Large intestine (tissue), 3 donors: Measurements from ENCODE around the gene CALCB. TPM values are rescaled to one million over a fixed set of nuclear protein-coding genes. Genes with fewer than 3 reads are reported as not detected.

Experiments
- DNase-seq, 2 donors: peaks; one replicate each; pipeline versions ENCODE4 v3.0.0 to v3.0.0-alpha.2; 2013
- H3K27ac ChIP-seq: one replicate; pipeline ENCODE4 v1.5.1; 2013; ENCODE audit warnings: low read length
- H3K27me3 ChIP-seq: 2 replicates; pipeline ENCODE4 v1.6.1; 2013; ENCODE audit warnings: low read length; ENCODE audit not compliant: control insufficient read depth, insufficient read depth
- H3K36me3 ChIP-seq: 2 replicates; pipeline ENCODE4 v1.6.1; 2013; ENCODE audit warnings: low read length; ENCODE audit not compliant: control insufficient read depth, insufficient read depth
- H3K4me1 ChIP-seq: one replicate; pipeline ENCODE4 v1.6.1; 2013; ENCODE audit warnings: low read length; ENCODE audit not compliant: control insufficient read depth, insufficient read depth
- H3K4me3 ChIP-seq: one replicate; pipeline ENCODE4 v1.5.1; 2013; ENCODE audit warnings: low read length
- H3K9me3 ChIP-seq: one replicate; pipeline ENCODE4 v1.6.1; 2013; ENCODE audit warnings: mild to moderate bottlenecking, low read depth, low read length, moderate library complexity; ENCODE audit not compliant: control insufficient read depth
- WGBS: methylation state at CpG from one replicate; pipeline ENCODE4 v1.1.5; 2013; ENCODE audit warnings: low lambda C conversion rate; ENCODE audit not compliant: insufficient coverage; 5-methylcytosine and 5-hydroxymethylcytosine counted together
- polyA plus RNA-seq: library from polyadenylated mRNA; unstranded; fragments of 120-200 nt; gene quantifications from one replicate; pipeline ENCODE4 v1.2.1, GENCODE V29; 2013

CALCB gene
- polyA plus RNA-seq, 1 donor = 4.3 TPM

GRCh38 chr11:15106201-15106965, 33.0 kb downstream of the CALCB start:
- no peak overlapping the region for H3K4me3 ChIP-seq
- no peaks in the 10 kb centered on the region for H3K36me3 ChIP-seq
- no peaks in the 10 kb centered on the region for H3K4me1 ChIP-seq
- H3K27ac ChIP-seq = no peak overlapping the region
- DNase-seq = no peak
- 88% methylated on average over 2 of the region's 8 CpGs for WGBS
- no peaks in the 10 kb centered on the region for H3K27me3 ChIP-seq
- no peaks in the 10 kb centered on the region for H3K9me3 ChIP-seq

GRCh38 chr11:15107730-15108515, 34.5 kb downstream of the CALCB start:
- H3K4me3 ChIP-seq = no peak overlapping the region
- no peak for DNase-seq
- no peaks in the 10 kb centered on the region for H3K27me3 ChIP-seq
- no peaks in the 10 kb centered on the region for H3K4me1 ChIP-seq
- H3K36me3 ChIP-seq = no peaks in the 10 kb centered on the region
- H3K9me3 ChIP-seq = no peaks in the 10 kb centered on the region
- no peak overlapping the region for H3K27ac ChIP-seq
- WGBS = no CpG with 5 or more reads among the region's 4 CpGs

- no CpG with 5 or more reads among the region's 2 CpGs for WGBS
- Histone ChIP-seq H3K27ac (no peak overlapping the region), H3K9me3 (no peaks in the 10 kb centered on the region), H3K27me3 (peaks cover 3% of the 10 kb centered on the region), H3K4me3 (no peak overlapping the region), H3K4me1 (no peaks in the 10 kb centered on the region), H3K36me3 (no peaks in the 10 kb centered on the region)
- DNase-seq = no peak
Observed at GRCh38 chr11:15108592-15109130, 35.3 kb downstream of the CALCB start.

GRCh38 chr11:15109602-15110001, 36.2 kb downstream of the CALCB start:
- peaks cover 3% of the 10 kb centered on the region for H3K9me3 ChIP-seq
- DNase-seq = no peak
- WGBS = no CpG with 5 or more reads among the region's 2 CpGs
- H3K4me3 ChIP-seq = no peak overlapping the region
- H3K36me3 ChIP-seq = no peaks in the 10 kb centered on the region
- H3K4me1 ChIP-seq = no peaks in the 10 kb centered on the region
- peaks cover 12% of the 10 kb centered on the region for H3K27me3 ChIP-seq
- no peak overlapping the region for H3K27ac ChIP-seq

GRCh38 chr11:15111215-15111614, 37.8 kb downstream of the CALCB start:
- Histone ChIP-seq H3K9me3 (peaks cover 3% of the 10 kb centered on the region), H3K27me3 (peaks cover 27% of the 10 kb centered on the region), H3K36me3 (no peaks in the 10 kb centered on the region), H3K4me3 (no peak overlapping the region), H3K4me1 (no peaks in the 10 kb centered on the region), H3K27ac (no peak overlapping the region)
- WGBS = no CpG with 5 or more reads among the region's 3 CpGs
- no peak for DNase-seq

GRCh38 chr11:15112131-15112541, 38.7 kb downstream of the CALCB start:
- Histone ChIP-seq H3K27me3 (peaks cover 30% of the 10 kb centered on the region), H3K27ac (peak overlapping the region; percentile 7), H3K36me3 (no peaks in the 10 kb centered on the region), H3K4me3 (no peak overlapping the region), H3K9me3 (peaks cover 3% of the 10 kb centered on the region), H3K4me1 (no peaks in the 10 kb centered on the region)
- WGBS = no CpG with 5 or more reads among the region's 8 CpGs
- DNase-seq = peak in 1 of 2 donors; percentile 21

GRCh38 chr11:15113381-15113780, 40.0 kb downstream of the CALCB start:
- H3K27ac ChIP-seq = no peak overlapping the region
- H3K36me3 ChIP-seq = no peaks in the 10 kb centered on the region
- peaks cover 34% of the 10 kb centered on the region for H3K27me3 ChIP-seq
- no CpG with 5 or more reads among the region's 5 CpGs for WGBS
- no peak overlapping the region for H3K4me3 ChIP-seq
- H3K9me3 ChIP-seq = peaks cover 3% of the 10 kb centered on the region
- no peak for DNase-seq
- no peaks in the 10 kb centered on the region for H3K4me1 ChIP-seq

GRCh38 chr11:15114501-15115475, 41.4 kb downstream of the CALCB start, which contains the start of gene INSC:
TSS of gene INSC (plus strand) at chr11:15114923. CDS start at chr11:15149175, 34,252 bp downstream.
- H3K27ac ChIP-seq = no peak within 1 kb of the TSS
- H3K36me3 ChIP-seq = no peaks in the 10 kb centered on the region
- H3K9me3 ChIP-seq = peaks cover 3% of the 10 kb centered on the region
- peaks cover 40% of the 10 kb centered on the region for H3K27me3 ChIP-seq
- peak within 1 kb of the TSS; percentile 31 for H3K4me3 ChIP-seq
- H3K4me1 ChIP-seq = no peaks in the 10 kb centered on the region
- WGBS = no CpG with 5 or more reads among the region's 50 CpGs
- DNase-seq = peak in 1 of 2 donors; percentile 12

- no peak overlapping the region for H3K4me3 ChIP-seq
Observed at GRCh38 chr11:15115686-15116085, 42.3 kb downstream of the CALCB start.

More at GRCh38 chr11:15115686-15116085, 42.3 kb downstream of the CALCB start:
- H3K9me3 ChIP-seq = peaks cover 3% of the 10 kb centered on the region
- H3K27me3 ChIP-seq = peaks cover 40% of the 10 kb centered on the region
- no peaks in the 10 kb centered on the region for H3K4me1 ChIP-seq
- no peaks in the 10 kb centered on the region for H3K36me3 ChIP-seq
- no peak overlapping the region for H3K27ac ChIP-seq
- WGBS = no CpG with 5 or more reads among the region's 5 CpGs
- DNase-seq = no peak
